Kidney (tissue), 22 donors: ENCODE measurements around the gene ZBTB16. TPM values are rescaled to one million over a fixed set of nuclear protein-coding genes. Genes with fewer than 3 reads are reported as not detected.
A peak's percentile ranks its signal among the peaks of the same experiment; 100 is the strongest.

Source experiments
- DNase-seq, 5 donors: peaks; one replicate each; pipeline ENCODE4 v3.0.0-alpha.2; 2013 to 2020
- FAIRE-seq: peaks from 2 replicates; lab custom pipeline; 2012; peaks lifted over from hg19 to GRCh38; lab: Jason Lieb, UNC
- H3K27ac ChIP-seq, 2 donors: one replicate each; pipeline ENCODE4 v1.7.0; 2013; ENCODE audit warnings: low read depth in 2 of 2, low read length in 2 of 2, inconsistent platforms in 1 of 2
- H3K27me3 ChIP-seq: one replicate; pipeline ENCODE4 v1.7.1; 2013; ENCODE audit warnings: low read length, inconsistent platforms; ENCODE audit not compliant: control insufficient read depth, insufficient read depth
- H3K36me3 ChIP-seq, 3 donors: one replicate each; pipeline versions ENCODE4 v1.7.0 to v1.7.1; 2013; ENCODE audit warnings: low read length in 3 of 3, control low read depth in 1 of 3, inconsistent platforms in 1 of 3; ENCODE audit not compliant: insufficient read depth in 3 of 3, control insufficient read depth in 2 of 3
- H3K4me1 ChIP-seq, 3 donors: one replicate each; pipeline versions ENCODE4 v1.7.0 to v1.7.1; 2013; ENCODE audit warnings: low read length in 3 of 3, inconsistent platforms in 1 of 3, low read depth in 1 of 3; ENCODE audit not compliant: control insufficient read depth in 2 of 3, insufficient read depth in 2 of 3
- H3K4me3 ChIP-seq, 3 donors: one replicate each; pipeline versions ENCODE4 v1.7.0 to v1.8.1; 2013; ENCODE audit warnings: low read length in 3 of 3, control low read depth in 1 of 3, inconsistent platforms in 1 of 3
- H3K9ac ChIP-seq, 3 donors: one replicate each; pipeline versions ENCODE4 v1.7.0 to v1.7.1; 2013; ENCODE audit warnings: low read length in 3 of 3, control low read depth in 1 of 3, inconsistent platforms in 1 of 3
- H3K9me3 ChIP-seq, 3 donors: one replicate each; pipeline versions ENCODE4 v1.7.0 to v1.7.1; 2013; ENCODE audit warnings: low read length in 3 of 3, control low read depth in 1 of 3, inconsistent platforms in 1 of 3; ENCODE audit not compliant: control insufficient read depth in 2 of 3, insufficient read depth in 1 of 3
- CTCF ChIP-seq: IDR thresholded peaks from 3 replicates; pipeline ENCODE4 v1.5.1; 2012; ENCODE audit warnings: mild to moderate bottlenecking, moderate library complexity, borderline replicate concordance; ENCODE audit not compliant: insufficient read depth; ENCODE audit errors: extremely low read depth
- intact Hi-C: fragments of 100-400 bp; cut with DNase I; formaldehyde crosslinking; loops from one replicate; pipeline ENCODE4 v1.11.1; 2022
- long read RNA-seq, 10 donors: library from polyadenylated mRNA in 1 of 10; unstranded in 1 of 10; transcript quantifications; one replicate each; pipeline ENCODE4 v2.0.0 and lab custom pipeline, GENCODE V29; 2021 to 2026
- polyA plus RNA-seq: library from polyadenylated mRNA; stranded (reverse); fragments of 350-450 nt; fragmentation: Illumina TruSeq; extraction: RNeasy Lipid Tissue Mini Kit (QIAGEN cat#74804); gene quantifications from one replicate; pipeline ENCODE4 v1.2.3, GENCODE V29; 2014; ENCODE audit warnings: low read depth, low replicate concordance; ENCODE audit not compliant: insufficient read depth
- total RNA-seq: library from RNA; stranded (reverse); fragmentation: NEBNext Ultra II Directional; extraction: Animal tissue kit (Norgen Biotek cat#: 25700); gene quantifications from one replicate; pipeline ENCODE4 v1.2.1, GENCODE V29; 2021
- donor health status: control.
- donor health status: control.
- donor health status: control.
- donor health status: control.
- donor health status: control.
- donor health status: DM: yes; HTN: yes; CAD: no.
- donor health status: Normal renal cell carcinoma (clear cell type).

ZBTB16 gene
- 126 TPM for total RNA-seq
- polyA plus RNA-seq, result 2.5 TPM
- long read RNA-seq, donor 1, result 0 reads
- long read RNA-seq, donor 2, partial matches to known transcripts, result 0 of 1 reads
- long read RNA-seq, donor 2, other reads (novel, unspliced or antisense), result 0 of 1 reads
- long read RNA-seq, donor 3, result 0 reads
- long read RNA-seq, donor 4, partial matches to known transcripts, result 0 of 1 reads
- long read RNA-seq, donor 4, other reads (novel, unspliced or antisense), result 0 of 1 reads
- long read RNA-seq, donor 5, result 0 reads
- long read RNA-seq, donor 6, result 0 reads
- long read RNA-seq, donor 7, full-length matches to known transcripts, result 125 of 227 reads
- long read RNA-seq, donor 7, partial matches to known transcripts, result 25 of 227 reads
- long read RNA-seq, donor 7, other reads (novel, unspliced or antisense), result 77 of 227 reads
- long read RNA-seq, donor 8, partial matches to known transcripts, result 0 of 1 reads
- long read RNA-seq, donor 8, other reads (novel, unspliced or antisense), result 0 of 1 reads
- long read RNA-seq, donor 9, result 0 reads
- long read RNA-seq, donor 10, result 0 reads

- H3K27ac ChIP-seq, result peak within 1 kb of the TSS; percentile 89 to 92
- H3K9ac ChIP-seq, result peak within 1 kb of the TSS in 2 of 3 donors; percentile 71 to 90
- no peak for FAIRE-seq
- intact Hi-C loops, result no loop called here
- peaks cover 0 to 17% (median 0%) of the 10 kb centered on the region in 3 donors for H3K4me1 ChIP-seq
- peaks cover 0 to 14% (median 11%) of the 10 kb centered on the region in 3 donors for H3K36me3 ChIP-seq
- DNase-seq, result peak; percentile 70 to 98 (median 83)
- peak; percentile 42 for TF ChIP-seq CTCF
- peak within 1 kb of the TSS; percentile 53 to 90 (median 81) for H3K4me3 ChIP-seq
- peaks cover 15% of the 10 kb centered on the region for H3K27me3 ChIP-seq
- no peaks in the 10 kb centered on the region for H3K9me3 ChIP-seq
These were observed at the start of gene ZBTB16 for GRCh38 chr11:114059278-114059983. TSS of gene ZBTB16 (plus strand) at chr11:114059711. CDS start at chr11:114063301, 3,590 bp downstream.

GRCh38 chr11:114010931-114011330 is 48.6 kb upstream of the ZBTB16 start:
- DNase-seq (no peak), FAIRE-seq (no peak)
- Histone ChIP-seq H3K4me3 (no peak overlapping the region), H3K27me3 (no peaks in the 10 kb centered on the region), H3K9me3 (no peaks in the 10 kb centered on the region), H3K4me1 (no peaks in the 10 kb centered on the region), H3K36me3 (no peaks in the 10 kb centered on the region), H3K9ac (no peak overlapping the region), H3K27ac (no peak overlapping the region)
- intact Hi-C loops, result no loop called here
- TF ChIP-seq CTCF, result no peak

GRCh38 chr11:114011443-114011842 is 48.1 kb upstream of the ZBTB16 start:
- Histone ChIP-seq H3K9ac (no peak overlapping the region), H3K4me3 (no peak overlapping the region), H3K27me3 (no peaks in the 10 kb centered on the region), H3K36me3 (no peaks in the 10 kb centered on the region), H3K27ac (no peak overlapping the region), H3K9me3 (no peaks in the 10 kb centered on the region), H3K4me1 (no peaks in the 10 kb centered on the region)
- FAIRE-seq, result no peak
- no peak for DNase-seq
- no peak for TF ChIP-seq CTCF
- intact Hi-C loops, result no loop called here
